Stimulated activated naive CD4-positive, alpha-beta T cell (primary cell): Measurements from ENCODE around the gene ALDH6A1.

Experiments
- DNase-seq, 6 experiments: peaks; one replicate each; lab custom pipeline; 2025; lab: John Stamatoyannopoulos, UW

Gene ALDH6A1

GRCh38 chr14:74049876-74050495, 34.3 kb downstream of the ALDH6A1 start:
- no peak for DNase-seq

GRCh38 chr14:74048281-74048680, 36.0 kb downstream of the ALDH6A1 start:
- no peak for DNase-seq

- DNase-seq = no peak
Measured at GRCh38 chr14:74045522-74045921, 38.7 kb downstream of the ALDH6A1 start.

GRCh38 chr14:74042296-74042695, 42.0 kb downstream of the ALDH6A1 start:
- DNase-seq = no peak

GRCh38 chr14:74038020-74038859, 46.0 kb downstream of the ALDH6A1 start:
- DNase-seq = peak in 3 of 6 experiments; percentile 18 to 56 (median 52)

- no peak for DNase-seq
Measured at GRCh38 chr14:74035556-74035955, 48.7 kb downstream of the ALDH6A1 start.

GRCh38 chr14:74034572-74034971, 49.7 kb downstream of the ALDH6A1 start:
- no peak for DNase-seq

- no peak for DNase-seq
Measured at GRCh38 chr14:74029136-74029535, 55.1 kb downstream of the ALDH6A1 start.

- DNase-seq = no peak
Measured at GRCh38 chr14:74022346-74022745, 61.9 kb downstream of the ALDH6A1 start.

GRCh38 chr14:74019408-74020137, 64.7 kb downstream of the ALDH6A1 start:
- DNase-seq = peak in 1 of 6 experiments; percentile 23

GRCh38 chr14:74018586-74019407, 65.5 kb downstream of the ALDH6A1 start, which contains the start of the genes BBOF1 and ENTPD5:
Gene BBOF1 (plus strand): TSS chr14:74019349. CDS start chr14:74019479, 130 bp downstream.
Gene ENTPD5 (minus strand): TSS chr14:74019288. CDS start chr14:73988102, 31,186 bp downstream.
- peak; percentile 78 to 88 (median 80) for DNase-seq

GRCh38 chr14:74018174-74018585, 66.1 kb downstream of the ALDH6A1 start:
- DNase-seq = peak in 2 of 6 experiments; percentile 14 to 53

GRCh38 chr14:74015963-74016362, 68.3 kb downstream of the ALDH6A1 start:
- DNase-seq = no peak

GRCh38 chr14:74015176-74015575, 69.1 kb downstream of the ALDH6A1 start:
- DNase-seq = no peak

- no peak for DNase-seq
Measured at GRCh38 chr14:74014299-74014698, 70.0 kb downstream of the ALDH6A1 start.

- DNase-seq = no peak
Measured at GRCh38 chr14:74008843-74009499, 75.3 kb downstream of the ALDH6A1 start.
